ENCODE data around the gene TSPAN6. TPM values are rescaled to one million over a fixed set of nuclear protein-coding genes. Genes with fewer than 3 reads are reported as not detected.

Gene TSPAN6
- polyA plus RNA-seq, 3 donors from 2014 or later: 0.64 TPM; not detected in 2

- H3K27me3 Mint-ChIP-seq (ENCODE audit: low read depth in 3 of 3): peaks cover 0 to 4% (median 0%) of the 10 kb centered on the region in 3 donors
- no peak overlapping the region for H3K4me3 Mint-ChIP-seq
- no peaks in the 10 kb centered on the region for H3K9me3 Mint-ChIP-seq
Observed at GRCh38 chrX:100591256-100592051, 45.2 kb downstream of the TSPAN6 start.

DNA sequence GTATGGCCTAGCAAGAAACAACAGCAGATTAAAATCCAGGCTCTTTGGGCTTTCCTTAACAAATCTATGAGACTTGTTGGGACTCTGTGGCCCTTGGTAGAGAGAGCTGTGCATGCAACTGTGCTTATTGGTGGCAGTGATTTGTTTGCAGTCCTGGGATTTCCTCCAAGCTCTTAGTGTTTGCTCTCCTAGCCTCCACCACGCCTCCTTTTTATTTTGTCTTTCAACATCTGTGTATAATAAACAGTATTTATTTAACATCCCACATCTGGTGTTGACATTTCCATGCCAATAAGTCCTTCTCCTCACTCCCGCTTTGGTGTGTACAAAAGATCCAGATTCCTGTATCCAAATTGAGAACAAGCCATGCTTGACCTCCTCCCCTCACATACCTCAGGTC lies 48.7 kb downstream of the TSPAN6 start:
- DNase-seq: no peak
- no peak overlapping the region for H3K27ac Mint-ChIP-seq
- no peak overlapping the region for H3K4me3 Mint-ChIP-seq
- H3K9me3 Mint-ChIP-seq: peaks cover 0 to under 1% (median 0%) of the 10 kb centered on the region in 6 donors
- H3K4me1 Mint-ChIP-seq: no peaks in the 10 kb centered on the region
- H3K36me3 Mint-ChIP-seq: no peaks in the 10 kb centered on the region
- peaks cover 0 to 12% (median 0%) of the 10 kb centered on the region in 3 donors for H3K27me3 Mint-ChIP-seq (ENCODE audit: low read depth in 3 of 3)

More at GRCh38 chrX:100591256-100592051, 45.2 kb downstream of the TSPAN6 start:
- Mint-ChIP-seq H3K4me1 (no peaks in the 10 kb centered on the region), H3K27ac (no peak overlapping the region), H3K36me3 (no peaks in the 10 kb centered on the region)
- no peak for DNase-seq

DNA sequence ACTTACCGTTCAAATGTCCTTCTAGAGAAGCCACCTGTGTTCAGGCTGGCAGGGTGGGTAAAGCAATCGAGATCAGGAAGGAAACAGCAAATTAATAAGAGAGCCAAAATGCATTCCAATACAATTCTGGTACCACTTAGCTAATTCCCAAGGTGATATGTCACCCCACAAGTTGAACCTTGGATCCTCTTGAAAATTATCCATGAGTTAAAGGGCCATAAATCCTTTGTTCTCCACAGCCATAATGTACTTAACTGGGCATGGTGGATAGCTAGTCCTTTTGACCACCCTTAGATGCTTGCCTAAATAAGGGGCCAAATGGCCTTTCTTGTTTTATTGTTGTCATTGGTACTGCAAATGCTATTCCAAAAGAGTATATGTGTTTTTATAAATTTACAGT lies 49.9 kb downstream of the TSPAN6 start:
- Mint-ChIP-seq H3K4me1 (no peaks in the 10 kb centered on the region), H3K4me3 (no peak overlapping the region), H3K27ac (no peak overlapping the region), H3K9me3 (peaks cover 0 to 2% (median 0%) of the 10 kb centered on the region in 6 donors), H3K36me3 (no peaks in the 10 kb centered on the region), H3K27me3 (ENCODE audit: low read depth in 3 of 3) (peaks cover 0 to 16% (median 0%) of the 10 kb centered on the region in 3 donors)
- DNase-seq: no peak

- no peak within 1 kb of the TSS for H3K27ac Mint-ChIP-seq
Observed at GRCh38 chrX:100584611-100585010, 52.0 kb downstream of the TSPAN6 start, which contains the start of gene TNMD. TSS of gene TNMD (plus strand) at chrX:100584936. CDS start at chrX:100585019, 83 bp downstream.

More at GRCh38 chrX:100584611-100585010, 52.0 kb downstream of the TSPAN6 start, which contains the start of gene TNMD:
- H3K27me3 Mint-ChIP-seq (ENCODE audit: low read depth in 3 of 3): peaks cover 0 to 12% (median 6%) of the 10 kb centered on the region in 3 donors
- no peak for DNase-seq
- H3K4me1 Mint-ChIP-seq: no peaks in the 10 kb centered on the region
- peaks cover 0 to 2% (median 0%) of the 10 kb centered on the region in 6 donors for H3K9me3 Mint-ChIP-seq
- no peaks in the 10 kb centered on the region for H3K36me3 Mint-ChIP-seq
- H3K4me3 Mint-ChIP-seq: no peak within 1 kb of the TSS

Other genes starting within 250 kb of the TSPAN6 start
- not detected for gene PCDH19, start 226.5 kb downstream of the TSPAN6 start, polyA plus RNA-seq
- gene TNMD, start 51.9 kb downstream of the TSPAN6 start, polyA plus RNA-seq: not detected
- gene SRPX2, start 7.4 kb upstream of the TSPAN6 start, polyA plus RNA-seq: not detected
- gene SYTL4, start 95.3 kb upstream of the TSPAN6 start, polyA plus RNA-seq: under 1 TPM in 1 of 3 donors, not detected in 2; 0.70 TPM
- gene CSTF2, start 183.6 kb upstream of the TSPAN6 start, polyA plus RNA-seq: 10 to 100 TPM in 2 of 3 donors, 1 to 10 TPM in 1; 7.4 to 15.2 (median 10.2) TPM
- gene NOX1, start 237.6 kb upstream of the TSPAN6 start, polyA plus RNA-seq: not detected

All from immature natural killer cell (primary cell).